Keratinocyte (primary cell): ENCODE results near the gene CUX1. TPM values are rescaled to one million over a fixed set of nuclear protein-coding genes. Genes with fewer than 3 reads are reported as not detected.

ENCODE experiments used
- DNase-seq: peaks from one replicate; pipeline ENCODE4 v3.0.0-alpha.2; 2011; ENCODE audit warnings: low read depth, missing footprints, low spot score
- FAIRE-seq: peaks from 2 replicates; lab custom pipeline; 2011; peaks lifted over from hg19 to GRCh38; lab: Jason Lieb, UNC
- H2AFZ ChIP-seq: 2 replicates; pipeline ENCODE4 v1.6.0; 2012; ENCODE audit warnings: low read length, control low read depth, inconsistent platforms; ENCODE audit not compliant: control insufficient read depth
- H3K27ac ChIP-seq: 2 replicates; pipeline ENCODE4 v1.5.1; 2011; ENCODE audit warnings: low read length; ENCODE audit not compliant: control insufficient read depth, insufficient read depth
- H3K27me3 ChIP-seq: 3 replicates; pipeline ENCODE4 v1.6.0; 2011; ENCODE audit warnings: low read length; ENCODE audit not compliant: control insufficient read depth, insufficient read depth; ENCODE audit errors: extremely low read depth
- H3K36me3 ChIP-seq, 2 experiments: 2 replicates in 1 of 2; 3 replicates in 1 of 2; pipeline ENCODE4 v1.5.1; 2011; ENCODE audit warnings: low read length in 2 of 2, mild to moderate bottlenecking in 1 of 2; ENCODE audit not compliant: control insufficient read depth in 2 of 2, insufficient read depth in 2 of 2; ENCODE audit errors: extremely low read depth in 1 of 2
- H3K4me1 ChIP-seq: 3 replicates; pipeline ENCODE4 v1.5.1; 2011; ENCODE audit warnings: low read length; ENCODE audit not compliant: control insufficient read depth, insufficient read depth; ENCODE audit errors: extremely low read depth
- H3K4me2 ChIP-seq: 3 replicates; pipeline ENCODE4 v1.6.0; 2011; ENCODE audit warnings: low read depth, low read length; ENCODE audit not compliant: control insufficient read depth, insufficient read depth; ENCODE audit errors: extremely low read depth
- H3K4me3 ChIP-seq, 3 experiments: fragments of 200-600 bp in 1 of 3; sonication (generic) in 1 of 3; 2 replicates in 2 of 3; 3 replicates in 1 of 3; pipeline ENCODE4 v1.5.1; 2011 to 2016; ENCODE audit warnings: low read length in 3 of 3, mild to moderate bottlenecking in 3 of 3, control low read depth in 2 of 3, inconsistent platforms in 1 of 3, low read depth in 1 of 3, mixed read lengths in 1 of 3, mixed run types in 1 of 3, moderate library complexity in 1 of 3; ENCODE audit not compliant: control insufficient read depth in 2 of 3, insufficient read depth in 2 of 3; ENCODE audit errors: extremely low read depth in 1 of 3
- H3K79me2 ChIP-seq: 2 replicates; pipeline ENCODE4 v1.6.0; 2012; ENCODE audit warnings: low read length; ENCODE audit not compliant: control insufficient read depth, insufficient read depth
- H3K9ac ChIP-seq: 3 replicates; pipeline ENCODE4 v1.6.0; 2011; ENCODE audit warnings: low read length; ENCODE audit not compliant: control insufficient read depth, insufficient read depth; ENCODE audit errors: extremely low read depth
- H3K9me1 ChIP-seq: 3 replicates; pipeline ENCODE4 v1.6.0; 2011; ENCODE audit warnings: low read length; ENCODE audit not compliant: control insufficient read depth, insufficient read depth; ENCODE audit errors: extremely low read depth
- H3K9me3 ChIP-seq: 2 replicates; pipeline ENCODE4 v1.5.1; 2012; ENCODE audit warnings: low read depth, low read length; ENCODE audit not compliant: control insufficient read depth
- H4K20me1 ChIP-seq: 3 replicates; pipeline ENCODE4 v1.6.0; 2011; ENCODE audit warnings: low read length; ENCODE audit not compliant: control insufficient read depth, insufficient read depth; ENCODE audit errors: extremely low read depth
- EZH2 ChIP-seq: IDR thresholded peaks from one replicate; pipeline ENCODE4 v1.6.1; 2012; ENCODE audit warnings: inconsistent platforms, mild to moderate bottlenecking, low read length, moderate library complexity
- dilution Hi-C: fragments of 300-500 bp; cut with MboI; formaldehyde crosslinking; loops from one replicate; pipeline ENCODE4 v1.7.0; 2020; ENCODE audit warnings: low sequenced_read_pairs; ENCODE audit not compliant: extremely low pct_ligation_motif_present
- polyA plus RNA-seq, 5 experiments: library from polyadenylated mRNA; depleted of rRNA in 3 of 5; stranded (reverse) in 3 of 5; stranded (forward) in 1 of 5; unstranded in 1 of 5; fragments of >200 nt; gene quantifications; 1 replicate in 1 of 5; 2 replicates in 3 of 5; 3 replicates in 1 of 5; pipeline versions ENCODE4 v1.2.1 to v1.2.3, GENCODE V29; 2011 to 2012; ENCODE audit warnings: missing spikeins in 2 of 5, low read depth in 1 of 5, low replicate concordance in 1 of 5
- TF ChIP-seq, protein P1 (sequence below), 3 experiments: IDR thresholded peaks in 1 of 3; conservative IDR thresholded peaks in 1 of 3; optimal IDR thresholded peaks in 1 of 3; 2 replicates in 2 of 3; 3 replicates in 1 of 3; pipeline versions ENCODE3 to v1.5.1; 2011; ENCODE audit warnings: low read length in 3 of 3, mild to moderate bottlenecking in 3 of 3, moderate library complexity in 2 of 3, control low read depth in 1 of 3, inconsistent platforms in 1 of 3; ENCODE audit not compliant: insufficient read depth in 2 of 3; ENCODE audit errors: extremely low read depth in 1 of 3

The CUX1 gene
- polyA plus RNA-seq, 1 donor (not counting 4 experiments of a cell fraction or from before 2014, with no cell fraction given) = 18.3 TPM

DNA sequence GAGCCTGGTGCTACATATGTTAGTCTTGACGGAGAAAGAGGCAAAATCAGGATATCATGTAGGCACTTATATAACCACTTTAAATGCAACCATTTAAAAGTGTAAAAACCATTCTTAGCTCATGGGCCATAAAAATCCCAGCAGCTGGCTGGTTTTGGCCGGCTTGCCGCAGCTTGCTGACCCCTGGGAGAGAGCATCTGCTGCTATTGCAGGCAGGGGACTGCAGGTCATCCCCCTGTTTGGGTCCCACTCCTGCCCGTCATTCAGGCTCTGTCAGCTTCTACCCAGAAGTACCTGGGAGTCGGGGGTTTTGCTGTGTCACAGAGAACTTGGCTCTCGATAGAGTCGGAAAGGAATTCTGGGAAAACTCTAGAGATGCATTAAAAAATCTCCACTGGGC, 187.4 kb downstream of the CUX1 start:
- Histone ChIP-seq H3K36me3 (no peaks in the 10 kb centered on the region), H3K79me2 (no peaks in the 10 kb centered on the region), H2AFZ (no peak overlapping the region), H3K4me1 (peaks cover 17% of the 10 kb centered on the region), H3K9me1 (peaks cover 2% of the 10 kb centered on the region), H3K4me2 (no peak overlapping the region), H4K20me1 (peaks cover 4% of the 10 kb centered on the region), H3K9ac (no peak overlapping the region), H3K27ac (no peak overlapping the region), H3K4me3 (no peak overlapping the region), H3K27me3 (no peaks in the 10 kb centered on the region), H3K9me3 (no peaks in the 10 kb centered on the region)
- no peak for FAIRE-seq
- no peak for TF ChIP-seq EZH2
- TF ChIP-seq, protein P1, sequence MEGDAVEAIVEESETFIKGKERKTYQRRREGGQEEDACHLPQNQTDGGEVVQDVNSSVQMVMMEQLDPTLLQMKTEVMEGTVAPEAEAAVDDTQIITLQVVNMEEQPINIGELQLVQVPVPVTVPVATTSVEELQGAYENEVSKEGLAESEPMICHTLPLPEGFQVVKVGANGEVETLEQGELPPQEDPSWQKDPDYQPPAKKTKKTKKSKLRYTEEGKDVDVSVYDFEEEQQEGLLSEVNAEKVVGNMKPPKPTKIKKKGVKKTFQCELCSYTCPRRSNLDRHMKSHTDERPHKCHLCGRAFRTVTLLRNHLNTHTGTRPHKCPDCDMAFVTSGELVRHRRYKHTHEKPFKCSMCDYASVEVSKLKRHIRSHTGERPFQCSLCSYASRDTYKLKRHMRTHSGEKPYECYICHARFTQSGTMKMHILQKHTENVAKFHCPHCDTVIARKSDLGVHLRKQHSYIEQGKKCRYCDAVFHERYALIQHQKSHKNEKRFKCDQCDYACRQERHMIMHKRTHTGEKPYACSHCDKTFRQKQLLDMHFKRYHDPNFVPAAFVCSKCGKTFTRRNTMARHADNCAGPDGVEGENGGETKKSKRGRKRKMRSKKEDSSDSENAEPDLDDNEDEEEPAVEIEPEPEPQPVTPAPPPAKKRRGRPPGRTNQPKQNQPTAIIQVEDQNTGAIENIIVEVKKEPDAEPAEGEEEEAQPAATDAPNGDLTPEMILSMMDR (optimal IDR thresholded peaks at IDR 0.05 in 1 of 3, IDR thresholded peaks at IDR 0.05 in 1 of 3, conservative IDR thresholded peaks at IDR 0.05 in 1 of 3; ENCODE audit: extremely low read depth in 1 of 3, insufficient read depth in 2 of 3, low read length in 3 of 3) = no peak
- dilution Hi-C loops = no loop called here
- DNase-seq = no peak

DNA sequence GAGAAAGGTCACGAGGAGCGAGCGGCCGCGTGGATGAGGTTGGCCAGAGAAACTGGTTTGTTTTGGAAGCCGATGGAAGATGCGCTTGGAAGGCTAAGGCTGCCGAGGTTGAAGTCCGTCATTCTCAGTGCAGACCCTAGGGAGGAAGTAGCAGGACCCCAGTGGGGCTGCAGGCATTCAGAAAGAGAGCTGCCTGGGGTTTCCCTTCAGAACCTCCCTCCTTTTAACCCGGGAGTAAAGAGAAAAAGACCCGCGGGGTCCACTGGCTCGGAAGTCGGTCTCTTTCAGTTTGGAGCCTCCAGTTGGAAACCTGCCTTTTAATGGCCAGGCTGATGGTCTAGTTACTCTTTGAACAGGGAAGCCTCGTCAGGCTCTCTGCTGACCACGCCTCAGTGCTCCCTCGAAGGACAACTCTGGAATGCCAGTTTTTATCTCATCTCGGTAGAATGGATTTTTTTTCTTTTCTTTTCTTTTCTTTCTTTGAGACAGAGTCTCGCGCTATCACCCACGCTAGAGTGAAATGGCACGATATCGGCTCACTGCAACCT, 188.6 kb downstream of the CUX1 start:
- dilution Hi-C loops = no loop called here
- no peak for FAIRE-seq
- no peaks in the 10 kb centered on the region for H3K79me2 ChIP-seq
- H4K20me1 ChIP-seq = peaks cover 4% of the 10 kb centered on the region
- no peak overlapping the region for H2AFZ ChIP-seq
- no peak overlapping the region for H3K4me2 ChIP-seq
- no peak overlapping the region for H3K27ac ChIP-seq
- no peak for DNase-seq
- no peak overlapping the region for H3K9ac ChIP-seq
- no peak for TF ChIP-seq EZH2
- TF ChIP-seq, protein P1 (optimal IDR thresholded peaks at IDR 0.05 in 1 of 3, IDR thresholded peaks at IDR 0.05 in 1 of 3, conservative IDR thresholded peaks at IDR 0.05 in 1 of 3; ENCODE audit: extremely low read depth in 1 of 3, insufficient read depth in 2 of 3, low read length in 3 of 3) = no peak
- H3K4me1 ChIP-seq = peaks cover 17% of the 10 kb centered on the region
- H3K9me1 ChIP-seq = peaks cover 2% of the 10 kb centered on the region
- H3K4me3 ChIP-seq = no peak overlapping the region
- no peaks in the 10 kb centered on the region for H3K36me3 ChIP-seq
- H3K27me3 ChIP-seq = no peaks in the 10 kb centered on the region
- H3K9me3 ChIP-seq = no peaks in the 10 kb centered on the region
